Endothelial cell of umbilical vein (primary cell): ENCODE measurements around the gene VAPB. TPM values are rescaled to one million over a fixed set of nuclear protein-coding genes. Genes with fewer than 3 reads are reported as not detected.

ENCODE experiments used
- BruUV-seq: library from RNA; stranded (reverse); fragments of 400-500 nt; replicated peaks from 2 replicates; lab custom pipeline; 2021; lab: Mats Ljungman, UMichigan
- CTCF ChIA-PET: fragments of 300-600, 350-600 bp; sonication (Branson Sonifier 250); formaldehyde crosslinking; loops from one replicate; lab custom pipeline; 2021; ENCODE audit warnings: antibody characterized with exemption, inconsistent platforms; lab: Charles Lee
- POLR2A ChIA-PET: fragments of 300-600, 350-600 bp; sonication (Branson Sonifier 250); formaldehyde crosslinking; loops from one replicate; lab custom pipeline; 2021; ENCODE audit warnings: antibody characterized with exemption, inconsistent platforms; lab: Charles Lee
- DNase-seq: peaks from one replicate; pipeline ENCODE4 v3.0.0-alpha.2; 2011; ENCODE audit warnings: low read depth, low spot score
- FAIRE-seq: peaks from 2 replicates; lab custom pipeline; 2011; peaks lifted over from hg19 to GRCh38; lab: Jason Lieb, UNC
- H2AFZ ChIP-seq: 2 replicates; pipeline ENCODE4 v1.6.0; 2012; ENCODE audit warnings: low read depth, low read length, control low read depth, inconsistent platforms
- H3K27ac ChIP-seq: 2 replicates; pipeline ENCODE4 v1.5.1; 2011; ENCODE audit warnings: low read depth, mild to moderate bottlenecking, control low read depth, low read length, moderate library complexity; ENCODE audit not compliant: insufficient read depth
- H3K27me3 ChIP-seq, 2 experiments: 2 replicates each; pipeline versions ENCODE4 v1.6.0 to v1.6.1; 2011; ENCODE audit warnings: low read length in 2 of 2, mixed read lengths in 1 of 2; ENCODE audit not compliant: control insufficient read depth in 2 of 2, insufficient read depth in 2 of 2
- H3K36me3 ChIP-seq, 2 experiments: 2 replicates in 1 of 2; 3 replicates in 1 of 2; pipeline ENCODE4 v1.5.1; 2011; ENCODE audit warnings: low read length in 2 of 2, mild to moderate bottlenecking in 1 of 2, moderate library complexity in 1 of 2; ENCODE audit not compliant: control insufficient read depth in 2 of 2, insufficient read depth in 2 of 2; ENCODE audit errors: extremely low read depth in 1 of 2
- H3K4me1 ChIP-seq: 3 replicates; pipeline ENCODE4 v1.5.1; 2011; ENCODE audit warnings: mild to moderate bottlenecking, low read length; ENCODE audit not compliant: control insufficient read depth, insufficient read depth; ENCODE audit errors: extremely low read depth
- H3K4me2 ChIP-seq: 2 replicates; pipeline ENCODE4 v1.6.1; 2011; ENCODE audit warnings: low read length, control low read depth, mixed read lengths; ENCODE audit not compliant: insufficient read depth
- H3K4me3 ChIP-seq, 3 experiments: fragments of 200-600 bp in 1 of 3; sonication (generic), shearing (Covaris generic) in 1 of 3; replicated peaks in 1 of 3; 2 replicates each; pipeline ENCODE4 v1.5.1; 2011 to 2016; ENCODE audit warnings: control low read depth in 3 of 3, low read length in 3 of 3, mild to moderate bottlenecking in 2 of 3, inconsistent platforms in 1 of 3, low read depth in 1 of 3, moderate library complexity in 1 of 3; ENCODE audit not compliant: insufficient read depth in 1 of 3
- H3K79me2 ChIP-seq: 2 replicates; pipeline ENCODE4 v1.6.0; 2012; ENCODE audit warnings: low read length, inconsistent platforms; ENCODE audit not compliant: control insufficient read depth, insufficient read depth
- H3K9ac ChIP-seq: replicated peaks from 2 replicates; pipeline ENCODE3; 2011; ENCODE audit warnings: low read length, control low read depth; ENCODE audit not compliant: insufficient read depth; ENCODE audit errors: extremely low read depth
- H3K9me1 ChIP-seq: replicated peaks from 3 replicates; pipeline ENCODE4 v1.6.0; 2011; ENCODE audit warnings: mild to moderate bottlenecking, low read length; ENCODE audit not compliant: control insufficient read depth, insufficient read depth; ENCODE audit errors: extremely low read depth
- H3K9me3 ChIP-seq: replicated peaks from 2 replicates; pipeline ENCODE4 v1.5.1; 2012; ENCODE audit warnings: low read length, inconsistent platforms; ENCODE audit not compliant: control insufficient read depth, insufficient read depth
- H4K20me1 ChIP-seq: replicated peaks from 2 replicates; pipeline ENCODE3; 2011; ENCODE audit warnings: mild to moderate bottlenecking, low read length; ENCODE audit not compliant: control insufficient read depth, insufficient read depth; ENCODE audit errors: extremely low read depth
- FOS ChIP-seq: IDR thresholded peaks from 2 replicates; pipeline ENCODE4 v1.6.1; 2011; ENCODE audit warnings: mild to moderate bottlenecking, low read length, moderate library complexity, borderline replicate concordance; ENCODE audit not compliant: insufficient read depth
- GATA2 ChIP-seq: IDR thresholded peaks from 2 replicates; pipeline ENCODE4 v1.7.0; 2011; ENCODE audit warnings: low read depth, mild to moderate bottlenecking, moderate library complexity, mixed read lengths, low read length; ENCODE audit not compliant: insufficient read length, insufficient read depth
- JUN ChIP-seq: IDR thresholded peaks from 2 replicates; pipeline ENCODE4 v1.6.1; 2011; ENCODE audit warnings: borderline replicate concordance, low read depth; ENCODE audit not compliant: insufficient read length, insufficient read depth
- MYC ChIP-seq: IDR thresholded peaks from one replicate; pipeline ENCODE4 v1.6.1; 2011; ENCODE audit warnings: mild to moderate bottlenecking, low read depth, low read length
- POLR2A ChIP-seq: IDR thresholded peaks from 2 replicates; pipeline ENCODE4 v1.6.1; 2012; ENCODE audit warnings: low read depth, mild to moderate bottlenecking, control low read depth, low read length
- POLR2AphosphoS5 ChIP-seq: IDR thresholded peaks from 2 replicates; pipeline ENCODE4 v1.6.1; 2012; ENCODE audit warnings: low read depth, mild to moderate bottlenecking, control low read depth, low read length, moderate library complexity; ENCODE audit not compliant: insufficient read depth
- dilution Hi-C: fragments of 300-500 bp; cut with MboI; formaldehyde crosslinking; loops from one replicate; pipeline ENCODE4 v1.15.0; 2019; ENCODE audit warnings: low sequenced_read_pairs; ENCODE audit not compliant: extremely low pct_ligation_motif_present
- intact Hi-C: fragments of 100-400 bp; cut with micrococcal nuclease; formaldehyde crosslinking; loops from one replicate; pipeline ENCODE4 v1.10.0; 2022
- polyA plus RNA-seq, 4 experiments: library from polyadenylated mRNA; depleted of rRNA in 3 of 4; stranded (reverse) in 3 of 4; unstranded in 1 of 4; fragments of >200 nt; gene quantifications; 2 replicates each; pipeline versions ENCODE4 v1.2.1 to v1.2.3, GENCODE V29; 2011 to 2012; ENCODE audit warnings: missing spikeins in 1 of 4
- total RNA-seq: library from RNA; stranded (reverse); gene quantifications from 2 replicates; pipeline ENCODE4 v1.2.3, GENCODE V29; 2021
- TF ChIP-seq, protein P1 (sequence below): IDR thresholded peaks from 2 replicates; pipeline ENCODE4 v1.6.1; 2011; ENCODE audit not compliant: insufficient read depth, insufficient read length
- TF ChIP-seq, protein P2 (sequence below), 2 donors: IDR thresholded peaks; 1 replicate in 1 of 2; 2 replicates in 1 of 2; pipeline ENCODE4 v1.5.1; 2011; ENCODE audit warnings: low read length in 2 of 2, mild to moderate bottlenecking in 2 of 2, moderate library complexity in 2 of 2, control low read depth in 1 of 2, inconsistent platforms in 1 of 2, low read depth in 1 of 2; ENCODE audit not compliant: insufficient read depth in 1 of 2; ENCODE audit errors: extremely low read depth in 1 of 2

VAPB gene
- total and polyA plus RNA-seq, 2 donors (not counting 3 experiments of a cell fraction or from before 2014, with no cell fraction given), result 17.9 to 48.9 TPM

DNA sequence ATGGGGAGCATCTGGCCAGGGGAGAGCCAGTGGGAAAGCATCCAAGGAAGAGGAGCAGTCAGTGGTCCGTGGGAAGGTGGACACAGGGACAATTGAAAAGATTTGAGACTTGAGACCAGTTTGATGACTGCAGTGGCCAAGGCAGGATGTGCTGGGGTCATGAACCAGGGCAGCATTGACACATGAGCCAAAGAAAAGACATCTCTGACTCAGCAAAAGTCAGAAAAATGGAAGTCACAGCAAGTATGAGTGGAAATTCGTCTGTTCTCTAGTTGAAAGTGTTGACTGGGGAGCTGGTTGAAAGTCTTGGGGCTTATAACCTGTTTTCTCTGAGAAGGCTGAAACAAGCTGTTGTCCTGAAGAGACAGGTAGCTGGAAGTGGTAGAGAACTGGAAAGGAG is 48.2 kb upstream of the VAPB start:
- Histone ChIP-seq H4K20me1 (no peaks in the 10 kb centered on the region), H3K9me1 (no peaks in the 10 kb centered on the region), H3K4me3 (no peak overlapping the region), H3K36me3 (peaks cover 4 to 10% of the 10 kb centered on the region in 2 experiments), H3K9me3 (no peaks in the 10 kb centered on the region), H3K27ac (peak overlapping the region; percentile 79), H3K27me3 (no peaks in the 10 kb centered on the region), H3K79me2 (peaks cover 37% of the 10 kb centered on the region), H3K4me1 (peaks cover 36% of the 10 kb centered on the region), H2AFZ (no peak overlapping the region), H3K4me2 (peak overlapping the region; percentile 13), H3K9ac (no peak overlapping the region)
- POLR2A ChIA-PET, result no interaction called here
- dilution Hi-C loops (no loop called here), intact Hi-C loops (loop anchor here (5.0 kb wide), 1 partner anchor 46 kb away; the partner anchor contains the start of gene VAPB)
- peak; percentile 8 for DNase-seq
- CTCF ChIA-PET, result no interaction called here
- TF ChIP-seq GATA2, result no peak
- TF ChIP-seq FOS, result peak; percentile 14
- no TSS peak for BruUV-seq
- peak; percentile 48 for FAIRE-seq

DNA sequence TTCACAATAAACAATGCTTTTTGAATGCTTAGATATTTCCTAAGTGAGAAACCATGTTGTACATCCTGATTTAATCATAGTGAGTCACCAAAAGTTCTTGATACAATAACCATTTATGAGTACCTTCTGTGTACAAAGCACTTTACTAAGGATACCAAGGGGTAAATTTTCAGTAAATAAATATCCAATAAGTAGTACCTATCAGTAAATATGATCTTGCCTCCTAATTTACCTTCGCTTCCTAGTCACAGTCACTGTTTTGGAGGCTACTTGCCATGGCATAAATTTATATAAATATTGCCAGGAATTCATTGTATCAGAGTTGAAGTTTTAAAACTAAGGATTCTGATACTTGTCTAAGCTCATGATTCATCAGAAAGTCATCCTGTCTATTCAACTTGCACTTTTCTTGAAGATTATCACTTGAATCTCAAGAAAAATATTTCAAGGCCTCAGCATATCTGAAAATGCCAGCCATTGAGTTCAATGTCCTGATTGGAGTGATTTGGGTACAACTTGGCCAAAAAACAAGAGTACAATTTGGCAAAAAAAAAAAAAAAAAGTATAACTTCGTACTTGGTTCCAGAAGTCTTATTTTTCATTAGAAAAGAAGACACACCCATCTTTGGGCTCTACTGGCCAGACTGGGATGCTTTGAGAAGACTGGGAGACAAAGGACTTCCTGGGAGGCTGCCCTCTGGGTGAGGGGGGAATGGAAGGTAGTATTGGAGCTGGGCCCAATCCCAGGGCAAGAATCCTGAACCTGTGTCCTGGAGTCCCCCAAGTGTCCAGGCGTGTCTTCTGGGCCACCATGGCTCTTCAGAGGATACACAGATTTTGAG is 46.7 kb upstream of the VAPB start:
- Histone ChIP-seq H4K20me1 (no peaks in the 10 kb centered on the region), H3K36me3 (peaks cover 4 to 11% of the 10 kb centered on the region in 2 experiments), H3K9me3 (no peaks in the 10 kb centered on the region), H3K79me2 (peaks cover 34% of the 10 kb centered on the region), H3K9ac (peak overlapping the region; percentile 52), H3K27ac (peak overlapping the region; percentile 79), H3K9me1 (no peaks in the 10 kb centered on the region), H2AFZ (no peak overlapping the region), H3K27me3 (no peaks in the 10 kb centered on the region), H3K4me3 (peak overlapping the region in 1 of 3 experiments; percentile 24), H3K4me1 (peaks cover 36% of the 10 kb centered on the region), H3K4me2 (peak overlapping the region; percentile 72)
- BruUV-seq, result TSS peak; percentile 43
- no peak for TF ChIP-seq POLR2A
- TF ChIP-seq, protein P1, sequence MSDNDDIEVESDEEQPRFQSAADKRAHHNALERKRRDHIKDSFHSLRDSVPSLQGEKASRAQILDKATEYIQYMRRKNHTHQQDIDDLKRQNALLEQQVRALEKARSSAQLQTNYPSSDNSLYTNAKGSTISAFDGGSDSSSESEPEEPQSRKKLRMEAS, result no peak
- TF ChIP-seq JUN, result peak; percentile 55
- peak; percentile 77 for TF ChIP-seq FOS
- no peak for TF ChIP-seq POLR2AphosphoS5
- TF ChIP-seq, protein P2, sequence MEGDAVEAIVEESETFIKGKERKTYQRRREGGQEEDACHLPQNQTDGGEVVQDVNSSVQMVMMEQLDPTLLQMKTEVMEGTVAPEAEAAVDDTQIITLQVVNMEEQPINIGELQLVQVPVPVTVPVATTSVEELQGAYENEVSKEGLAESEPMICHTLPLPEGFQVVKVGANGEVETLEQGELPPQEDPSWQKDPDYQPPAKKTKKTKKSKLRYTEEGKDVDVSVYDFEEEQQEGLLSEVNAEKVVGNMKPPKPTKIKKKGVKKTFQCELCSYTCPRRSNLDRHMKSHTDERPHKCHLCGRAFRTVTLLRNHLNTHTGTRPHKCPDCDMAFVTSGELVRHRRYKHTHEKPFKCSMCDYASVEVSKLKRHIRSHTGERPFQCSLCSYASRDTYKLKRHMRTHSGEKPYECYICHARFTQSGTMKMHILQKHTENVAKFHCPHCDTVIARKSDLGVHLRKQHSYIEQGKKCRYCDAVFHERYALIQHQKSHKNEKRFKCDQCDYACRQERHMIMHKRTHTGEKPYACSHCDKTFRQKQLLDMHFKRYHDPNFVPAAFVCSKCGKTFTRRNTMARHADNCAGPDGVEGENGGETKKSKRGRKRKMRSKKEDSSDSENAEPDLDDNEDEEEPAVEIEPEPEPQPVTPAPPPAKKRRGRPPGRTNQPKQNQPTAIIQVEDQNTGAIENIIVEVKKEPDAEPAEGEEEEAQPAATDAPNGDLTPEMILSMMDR (IDR thresholded peaks at IDR 0.05; ENCODE audit: extremely low read depth in 1 of 2, insufficient read depth in 1 of 2, low read depth in 1 of 2, low read length in 2 of 2), result no peak
- TF ChIP-seq GATA2, result peak; percentile 69
- TF ChIP-seq MYC, result no peak
- dilution Hi-C loops, result no loop called here
- intact Hi-C loops, result loop anchor here (1.0 to 5.0 kb wide), 2 partner anchors 33 to 45 kb away; partner anchors contain the start of genes RAB22A and VAPB
- ChIA-PET POLR2A (interaction anchor here (0.6 to 0.7 kb wide), 2 partner anchors 18 to 46 kb away, joined by 3 to 5 read pairs; partner anchors contain the start of gene VAPB), CTCF (interaction anchor here (0.7 to 1.6 kb wide), 3 partner anchors 19 to 206 kb away, joined by 3 to 5 read pairs (median 4); no protein-coding TSS in a partner anchor)
- peak; percentile 69 for DNase-seq
- peak; percentile 73 for FAIRE-seq
